HepG2 (cell line): ENCODE results near the gene CYP4F8.

Experiments used
- AGO2 ChIP-seq: fragments of 200-400 bp; formaldehyde crosslinking; optimal IDR thresholded peaks from 2 replicates; pipeline ENCODE3; 2017; ENCODE audit warnings: mild to moderate bottlenecking, low read depth, low read length, moderate library complexity
- BHLHE40 ChIP-seq: IDR thresholded peaks from 2 replicates; pipeline ENCODE4 v1.6.1; 2011; ENCODE audit warnings: low read length, improper control_type of control experiment
- CBX1 ChIP-seq: IDR thresholded peaks from one replicate; pipeline ENCODE4 v1.6.1; 2016; ENCODE audit warnings: antibody characterized with exemption, low read depth
- CEBPB ChIP-seq: IDR thresholded peaks from 2 replicates; pipeline ENCODE4 v1.6.1; 2011; ENCODE audit warnings: low read depth, low read length, improper control_type of control experiment, borderline replicate concordance
- EZH2 ChIP-seq: conservative IDR thresholded peaks from 2 replicates; pipeline ENCODE4 v1.6.1; 2012; ENCODE audit warnings: mild to moderate bottlenecking, low read depth, low read length, moderate library complexity
- POLR2A ChIP-seq, 2 experiments: IDR thresholded peaks; 2 replicates each; pipeline ENCODE4 v1.6.1; 2011; ENCODE audit warnings: low read depth in 2 of 2, low read length in 2 of 2, mild to moderate bottlenecking in 1 of 2, moderate library complexity in 1 of 2; ENCODE audit not compliant: insufficient read depth in 1 of 2
- TCF7 ChIP-seq: sonication (generic); IDR thresholded peaks from 2 replicates; pipeline ENCODE4 v1.6.1; 2016; ENCODE audit warnings: antibody characterized with exemption, low read depth
- ZNF225 ChIP-seq: sonication (generic); formaldehyde crosslinking; IDR thresholded peaks from 2 replicates; pipeline ENCODE4 v1.4.0; 2020; ENCODE audit warnings: mild to moderate bottlenecking, missing genetic modification reagents
- ZNF558 ChIP-seq: sonication (generic); formaldehyde crosslinking; IDR thresholded peaks from 2 replicates; pipeline ENCODE4 v1.9.0; 2022; ENCODE audit warnings: mild to moderate bottlenecking, missing genetic modification reagents, borderline replicate concordance
- ZNF777 ChIP-seq: sonication (generic); formaldehyde crosslinking; IDR thresholded peaks from 2 replicates; pipeline ENCODE4 v1.4.0; 2020; ENCODE audit warnings: missing genetic modification reagents
- TF ChIP-seq, protein P1 (sequence below): sonication (generic); formaldehyde crosslinking; IDR thresholded peaks from 2 replicates; pipeline ENCODE4 v1.4.0; 2020; ENCODE audit warnings: missing genetic modification reagents
- TF ChIP-seq, protein P2 (sequence below), 2 experiments: sonication (generic) in 1 of 2; formaldehyde crosslinking in 1 of 2; IDR thresholded peaks; 2 replicates each; pipeline versions ENCODE4 v1.5.1 to v1.6.1; 2011 to 2020; ENCODE audit warnings: borderline replicate concordance in 1 of 2, low read depth in 1 of 2, low read length in 1 of 2, mild to moderate bottlenecking in 1 of 2, missing genetic modification reagents in 1 of 2, moderate library complexity in 1 of 2
- TF ChIP-seq, protein P3 (sequence below): sonication (generic); formaldehyde crosslinking; IDR thresholded peaks from 2 replicates; pipeline ENCODE4 v1.4.0; 2020; ENCODE audit warnings: mild to moderate bottlenecking, missing genetic modification reagents

DNA sequence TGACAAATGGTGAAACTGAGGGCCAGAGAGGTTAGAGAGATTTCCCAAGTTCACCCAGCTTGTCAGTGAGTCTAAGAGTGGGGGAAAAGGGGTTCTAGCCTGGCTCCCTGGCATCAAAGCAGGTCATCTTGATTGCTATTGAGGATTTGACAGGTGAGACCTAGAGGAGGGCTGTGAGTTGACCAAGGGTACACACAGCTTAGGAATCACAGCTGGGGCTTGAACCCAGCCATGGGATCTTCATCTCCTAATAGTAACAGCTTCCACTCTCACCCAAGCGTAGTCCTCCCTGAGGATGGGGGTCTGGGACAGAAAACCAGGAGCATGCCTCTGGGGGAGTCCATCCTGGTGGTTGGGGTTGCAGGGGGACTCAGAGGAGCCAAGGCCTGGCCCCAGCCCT is 6.8 kb downstream of the CYP4F8 start:
- TF ChIP-seq, protein P1, sequence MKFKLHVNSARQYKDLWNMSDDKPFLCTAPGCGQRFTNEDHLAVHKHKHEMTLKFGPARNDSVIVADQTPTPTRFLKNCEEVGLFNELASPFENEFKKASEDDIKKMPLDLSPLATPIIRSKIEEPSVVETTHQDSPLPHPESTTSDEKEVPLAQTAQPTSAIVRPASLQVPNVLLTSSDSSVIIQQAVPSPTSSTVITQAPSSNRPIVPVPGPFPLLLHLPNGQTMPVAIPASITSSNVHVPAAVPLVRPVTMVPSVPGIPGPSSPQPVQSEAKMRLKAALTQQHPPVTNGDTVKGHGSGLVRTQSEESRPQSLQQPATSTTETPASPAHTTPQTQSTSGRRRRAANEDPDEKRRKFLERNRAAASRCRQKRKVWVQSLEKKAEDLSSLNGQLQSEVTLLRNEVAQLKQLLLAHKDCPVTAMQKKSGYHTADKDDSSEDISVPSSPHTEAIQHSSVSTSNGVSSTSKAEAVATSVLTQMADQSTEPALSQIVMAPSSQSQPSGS (CRISPR knock-in tag): no peak
- TF ChIP-seq ZNF225 (CRISPR knock-in tag) (no peak), BHLHE40 (no peak), EZH2 (no peak), ZNF777 (CRISPR knock-in tag) (no peak), TCF7 (no peak), CEBPB (no peak), POLR2A (IDR thresholded peaks at IDR 0.05; ENCODE audit: insufficient read depth in 1 of 2, low read depth in 2 of 2, low read length in 2 of 2) (no peak), ZNF558 (CRISPR knock-in tag) (no peak), CBX1 (no peak), AGO2 (no peak)
- TF ChIP-seq, protein P2, sequence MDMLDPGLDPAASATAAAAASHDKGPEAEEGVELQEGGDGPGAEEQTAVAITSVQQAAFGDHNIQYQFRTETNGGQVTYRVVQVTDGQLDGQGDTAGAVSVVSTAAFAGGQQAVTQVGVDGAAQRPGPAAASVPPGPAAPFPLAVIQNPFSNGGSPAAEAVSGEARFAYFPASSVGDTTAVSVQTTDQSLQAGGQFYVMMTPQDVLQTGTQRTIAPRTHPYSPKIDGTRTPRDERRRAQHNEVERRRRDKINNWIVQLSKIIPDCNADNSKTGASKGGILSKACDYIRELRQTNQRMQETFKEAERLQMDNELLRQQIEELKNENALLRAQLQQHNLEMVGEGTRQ (IDR thresholded peaks at IDR 0.05; ENCODE audit: low read depth, low read length): no peak
- TF ChIP-seq, protein P2 (CRISPR knock-in tag; IDR thresholded peaks at IDR 0.05; ENCODE audit: borderline replicate concordance): no peak
- TF ChIP-seq, protein P3, sequence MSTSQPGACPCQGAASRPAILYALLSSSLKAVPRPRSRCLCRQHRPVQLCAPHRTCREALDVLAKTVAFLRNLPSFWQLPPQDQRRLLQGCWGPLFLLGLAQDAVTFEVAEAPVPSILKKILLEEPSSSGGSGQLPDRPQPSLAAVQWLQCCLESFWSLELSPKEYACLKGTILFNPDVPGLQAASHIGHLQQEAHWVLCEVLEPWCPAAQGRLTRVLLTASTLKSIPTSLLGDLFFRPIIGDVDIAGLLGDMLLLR (CRISPR knock-in tag): no peak
